ENCODE measurements around the gene DOK1.

DOK1 gene

DNA sequence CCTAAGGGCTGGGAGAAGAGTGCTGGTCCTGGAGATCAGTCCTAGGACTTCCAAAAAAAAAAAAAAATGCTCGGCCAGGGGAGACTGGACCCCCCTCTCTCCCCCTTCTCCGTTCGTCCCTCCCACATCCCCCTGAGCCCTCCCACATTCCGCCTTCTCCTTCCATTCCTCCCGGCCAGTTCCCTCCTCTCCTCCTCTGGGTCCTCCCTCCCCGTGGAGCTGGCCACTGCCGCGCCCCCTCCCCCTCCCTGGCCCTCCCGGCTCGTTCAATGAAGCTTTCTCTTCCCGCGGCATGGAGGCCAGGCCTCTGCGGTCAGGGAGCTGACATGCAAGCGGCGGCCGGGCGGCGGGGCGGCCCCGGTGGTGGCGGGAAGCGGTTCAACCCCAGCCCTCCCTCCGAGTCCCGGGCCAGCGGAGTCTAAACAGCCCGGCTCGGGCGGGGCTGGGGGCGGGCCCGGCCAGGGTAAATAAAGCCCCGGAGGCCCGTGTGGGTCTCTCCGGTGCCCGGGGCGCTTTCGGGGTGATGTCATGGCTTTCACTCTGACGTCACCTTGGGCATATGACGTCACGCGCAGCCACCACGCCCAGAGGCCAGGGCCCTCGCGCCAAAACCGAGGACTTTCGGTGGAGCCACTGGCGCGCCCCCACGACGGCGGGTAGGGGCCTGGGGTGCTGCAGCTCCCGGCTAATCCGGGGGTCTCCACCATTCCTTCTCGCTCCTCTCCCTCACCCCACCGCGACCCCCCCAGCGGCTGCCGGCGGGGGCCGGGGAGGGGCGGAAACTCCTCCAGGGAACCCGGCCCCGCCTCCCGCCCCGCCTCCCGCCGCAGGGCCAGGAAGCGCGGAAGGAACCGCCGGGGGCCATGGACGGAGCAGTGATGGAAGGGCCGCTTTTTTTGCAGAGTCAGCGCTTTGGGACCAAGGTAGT is at the start of gene DOK1, which contains the start of gene LOXL3:
Gene DOK1, plus strand, starts transcription at position 829 of the 928 bp plus-strand sequence. Its CDS starts 35 bp downstream, at position 864.
Gene LOXL3, minus strand, starts transcription at position 51 of the 928 bp plus-strand sequence. CDS start 1,308 bp downstream, outside the sequence.
- DNase-seq (ENCODE audit: low read depth) = no peak

DNA sequence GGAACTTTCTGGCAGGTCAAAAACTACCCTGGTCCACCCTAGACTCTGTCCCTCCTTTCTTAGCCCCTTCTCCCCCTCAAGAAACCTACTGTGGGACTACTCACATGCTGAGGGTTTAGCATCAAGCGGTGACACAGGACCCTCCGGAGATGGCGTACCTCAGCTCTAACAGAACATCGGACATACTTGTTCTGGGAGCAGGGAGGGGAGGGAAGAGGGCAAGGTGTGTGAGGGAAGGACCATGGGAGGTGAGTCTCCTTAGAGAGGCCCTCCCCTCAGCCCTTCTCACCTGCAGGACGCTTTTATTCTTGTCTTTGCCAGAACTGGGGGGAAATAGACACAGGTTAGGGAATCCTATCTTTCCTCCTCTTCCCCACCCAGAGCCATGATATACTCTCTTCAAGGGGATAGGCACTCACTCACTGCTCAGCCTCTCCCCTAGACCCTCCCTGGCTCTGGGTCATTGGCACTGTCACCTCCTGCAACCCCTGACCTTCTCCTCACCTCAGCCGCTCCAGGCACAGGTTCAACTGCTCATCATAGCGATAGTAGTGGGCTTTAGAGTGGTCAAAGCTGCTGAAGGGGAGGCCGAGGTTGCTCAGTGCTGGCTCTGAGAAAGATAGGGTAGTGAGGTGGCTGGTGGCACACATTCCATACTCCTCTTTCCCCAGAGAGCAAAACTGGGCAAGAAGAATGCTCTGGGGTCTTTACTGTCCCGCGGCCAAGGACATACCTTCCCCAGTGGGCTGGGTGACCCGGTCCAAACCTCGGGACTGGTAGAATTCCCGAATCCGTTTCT is 48.9 kb upstream of the DOK1 start:
- DNase-seq (ENCODE audit: low read depth) = no peak

DNA sequence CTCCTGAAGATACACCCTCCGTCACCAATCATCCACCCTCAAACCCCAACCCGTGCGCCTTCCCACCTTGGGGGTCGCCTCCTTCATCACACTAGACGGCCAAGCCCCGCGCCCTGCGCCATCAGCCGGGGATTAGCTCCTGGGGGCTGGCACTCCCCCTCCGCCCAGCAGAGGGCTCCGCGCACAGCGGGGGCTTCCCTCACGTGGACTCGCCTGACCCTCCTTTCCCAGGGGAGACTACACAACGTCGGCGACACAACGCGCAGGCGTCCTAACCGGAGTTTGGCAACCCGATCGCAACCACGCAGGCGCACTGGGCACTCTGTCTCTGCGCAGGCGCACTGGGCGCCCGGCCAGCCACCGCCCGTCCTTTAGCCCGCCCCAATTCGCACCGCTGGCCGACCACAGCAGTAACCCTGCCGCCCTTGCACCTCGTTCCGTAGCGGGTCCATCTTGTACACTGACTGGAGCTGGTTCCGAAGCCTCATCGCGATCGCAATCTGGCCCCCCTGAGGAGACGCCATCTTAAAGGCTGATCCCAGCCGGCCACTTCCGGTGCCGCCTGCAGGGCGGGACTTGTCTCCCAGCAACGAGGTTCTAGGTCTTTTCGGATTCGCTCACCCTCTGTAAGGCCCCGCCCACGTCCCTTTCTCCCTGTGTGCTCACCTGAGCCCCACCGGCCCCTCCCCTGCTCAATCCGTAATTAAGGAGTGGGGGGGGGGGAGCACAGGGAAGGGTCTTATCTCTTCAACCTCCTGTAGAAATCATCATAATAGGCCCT is 47.2 kb upstream of the DOK1 start, which contains the start of gene PCGF1:
Gene PCGF1, minus strand, starts transcription at position 551 of the 781 bp plus-strand sequence. Its CDS starts 27 bp downstream, at position 524.
- peak; percentile 91 for DNase-seq (ENCODE audit: low read depth)

DNA sequence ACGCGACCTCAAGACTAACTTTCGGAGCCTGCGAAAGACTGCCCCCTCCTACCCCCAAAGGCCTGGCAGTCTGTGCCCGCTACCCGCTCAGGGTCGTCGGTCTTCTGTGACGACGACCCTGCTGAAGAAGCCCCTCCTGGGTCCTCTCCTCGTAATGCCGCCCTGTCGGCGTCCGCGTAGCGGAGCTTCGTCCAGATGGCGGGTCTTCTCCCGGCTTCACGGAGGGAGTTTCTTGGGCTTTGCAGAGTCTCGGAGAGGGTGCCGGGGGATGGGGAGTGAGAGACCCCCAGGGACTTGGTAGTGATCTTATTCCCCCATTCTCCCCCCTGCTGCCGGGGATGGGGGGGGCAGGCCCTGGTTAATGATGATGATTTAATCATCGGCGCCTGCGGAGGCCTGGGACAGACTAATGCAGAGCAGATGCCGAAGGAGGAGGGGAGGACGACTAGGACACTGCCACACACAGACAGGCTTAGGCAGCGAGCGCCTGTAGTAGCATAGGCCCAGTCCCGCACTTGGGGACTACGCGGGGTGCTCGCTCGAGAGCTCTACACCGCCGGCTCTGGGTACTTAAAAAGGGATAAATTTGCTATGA is 46.5 kb upstream of the DOK1 start:
- no peak for DNase-seq (ENCODE audit: low read depth)

DNA sequence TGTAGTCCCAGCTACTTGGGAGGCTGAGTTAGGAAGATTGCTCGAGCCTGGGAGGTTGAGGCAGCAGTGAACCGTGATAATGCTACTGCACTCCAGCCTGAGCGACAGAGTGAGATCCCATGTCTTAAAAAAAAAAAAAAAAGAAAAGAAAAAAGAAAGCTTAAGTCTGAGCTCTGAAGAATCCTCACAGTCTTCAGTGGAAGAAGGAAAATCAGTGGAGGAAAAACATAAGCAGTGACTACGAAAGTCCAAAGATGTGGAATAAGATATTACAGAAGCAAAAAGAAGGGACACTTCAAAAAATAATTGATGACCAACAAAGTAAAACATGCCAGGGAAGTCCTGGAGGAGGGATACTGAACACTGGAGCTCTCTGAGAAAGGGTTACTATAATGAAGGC is 44.2 kb upstream of the DOK1 start:
- no peak for DNase-seq (ENCODE audit: low read depth)

DNA sequence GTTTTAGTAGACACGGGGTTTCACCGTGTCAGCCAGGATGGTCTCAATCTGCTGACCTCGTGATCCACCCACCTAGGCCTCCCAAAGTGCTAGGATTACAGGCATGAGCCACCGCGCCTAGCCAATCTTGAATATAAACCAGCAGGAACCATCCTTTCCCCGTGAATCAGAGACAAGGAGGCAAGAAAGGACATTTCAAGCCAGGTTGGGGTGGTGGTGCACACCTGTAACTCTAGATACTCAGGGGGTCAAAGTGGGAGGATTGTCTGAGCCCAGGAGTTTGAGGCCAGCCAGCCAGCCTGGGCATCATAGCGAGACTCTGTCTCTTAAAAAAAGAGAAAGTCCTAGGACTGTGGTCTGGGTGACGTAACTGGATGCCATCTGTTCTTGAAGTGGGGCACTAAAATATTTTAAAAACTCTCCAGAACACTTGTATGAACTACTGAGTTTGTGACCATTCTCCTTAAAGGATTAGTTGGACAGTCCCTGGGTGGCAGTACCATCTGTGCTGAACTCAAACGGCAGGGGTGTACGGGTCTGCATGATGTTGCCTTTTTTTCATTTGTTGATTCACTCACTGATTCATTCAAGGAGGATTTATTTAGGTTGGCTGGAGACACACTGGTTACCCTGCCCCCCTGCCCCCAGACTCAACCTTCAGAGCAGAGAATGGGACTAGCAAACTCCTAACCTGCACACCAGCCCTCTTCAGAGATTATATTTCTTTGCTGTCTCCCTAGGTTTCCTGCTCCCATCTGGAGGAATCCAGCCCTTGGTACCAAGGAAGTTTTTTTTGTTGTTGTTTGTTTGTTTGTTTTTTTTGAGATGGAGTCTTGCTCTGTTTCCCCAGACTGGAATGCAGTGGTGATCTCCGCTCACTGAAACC is 43.2 kb upstream of the DOK1 start:
- DNase-seq (ENCODE audit: low read depth) = no peak

DNA sequence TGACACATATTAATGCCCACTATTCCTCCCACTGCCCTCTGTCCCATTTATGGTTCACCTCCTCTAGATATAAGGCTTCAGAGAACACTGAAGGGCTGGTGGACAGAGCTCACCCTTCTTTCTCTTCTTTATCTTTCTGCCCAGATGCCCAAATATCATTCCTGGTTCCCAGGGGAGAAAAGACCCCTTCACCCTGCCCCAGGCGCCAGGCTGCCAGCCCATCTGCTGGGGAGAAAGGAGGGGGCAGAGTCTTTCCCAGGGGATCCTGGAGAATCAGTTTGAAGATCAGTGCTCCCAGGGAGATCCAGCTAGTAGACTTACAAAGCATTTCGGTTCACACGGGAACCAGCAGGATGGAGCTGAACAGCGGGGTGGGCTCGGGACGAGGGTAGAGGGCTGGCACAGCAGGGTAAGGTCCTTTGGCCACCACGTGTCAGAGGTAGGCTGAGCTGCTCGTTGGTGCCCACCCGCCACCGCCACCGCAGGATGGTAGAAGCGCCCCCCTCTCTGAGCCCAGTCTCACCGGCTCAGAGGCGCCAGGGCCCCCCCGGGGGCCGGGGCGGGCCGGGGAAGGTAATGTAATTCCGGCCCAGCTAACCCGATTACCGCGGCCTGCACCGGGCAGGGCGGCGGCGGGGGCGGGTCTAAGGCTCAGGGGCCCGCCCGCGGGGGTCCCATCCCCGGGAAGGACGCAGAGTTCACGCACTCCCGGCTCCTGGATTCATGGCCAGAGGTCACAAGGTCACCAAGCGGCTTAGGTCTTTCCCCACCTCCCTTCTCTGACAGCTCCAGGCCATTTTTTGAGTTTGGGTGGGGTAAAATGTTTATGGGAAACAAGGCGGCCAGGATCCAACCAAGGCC is 41.5 kb upstream of the DOK1 start:
- DNase-seq (ENCODE audit: low read depth) = no peak

DNA sequence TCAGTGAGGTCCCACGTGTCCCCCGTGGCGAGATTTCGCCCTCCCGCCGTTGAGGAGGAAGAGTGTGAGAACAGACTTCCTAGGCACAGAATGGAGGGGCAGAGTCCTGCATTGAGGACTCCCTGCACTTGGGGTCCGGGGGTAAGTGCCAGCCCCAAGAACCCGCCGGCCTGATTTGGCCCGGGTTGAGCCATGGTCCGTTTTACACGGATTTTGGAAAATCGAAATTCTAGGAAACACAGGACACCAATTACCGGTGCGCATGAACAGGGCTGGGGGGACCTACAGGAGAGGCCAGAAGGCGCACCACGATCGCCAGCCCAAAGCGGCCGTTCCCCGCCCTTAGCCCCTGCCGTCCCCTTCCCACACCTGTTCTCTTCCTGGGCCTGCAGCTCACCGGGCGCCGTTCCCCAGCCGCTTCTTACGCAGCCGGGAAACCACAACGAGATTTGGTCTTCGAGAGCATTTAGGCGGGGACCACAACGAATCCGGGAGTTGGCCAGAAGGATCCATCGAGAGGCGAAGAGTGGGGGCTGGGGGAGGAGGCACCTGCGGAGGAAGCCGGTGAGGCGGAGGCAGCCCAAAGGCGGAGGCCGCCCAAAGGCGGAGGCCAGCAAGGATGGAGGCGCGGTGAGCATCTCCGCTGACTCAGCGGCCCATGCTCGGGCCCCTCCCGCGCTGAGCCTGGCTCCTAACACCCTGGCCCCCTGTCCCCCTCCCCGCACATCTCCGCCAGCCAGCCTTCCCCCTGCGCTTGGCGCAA is 40.7 kb upstream of the DOK1 start:
- DNase-seq (ENCODE audit: low read depth) = no peak

DNA sequence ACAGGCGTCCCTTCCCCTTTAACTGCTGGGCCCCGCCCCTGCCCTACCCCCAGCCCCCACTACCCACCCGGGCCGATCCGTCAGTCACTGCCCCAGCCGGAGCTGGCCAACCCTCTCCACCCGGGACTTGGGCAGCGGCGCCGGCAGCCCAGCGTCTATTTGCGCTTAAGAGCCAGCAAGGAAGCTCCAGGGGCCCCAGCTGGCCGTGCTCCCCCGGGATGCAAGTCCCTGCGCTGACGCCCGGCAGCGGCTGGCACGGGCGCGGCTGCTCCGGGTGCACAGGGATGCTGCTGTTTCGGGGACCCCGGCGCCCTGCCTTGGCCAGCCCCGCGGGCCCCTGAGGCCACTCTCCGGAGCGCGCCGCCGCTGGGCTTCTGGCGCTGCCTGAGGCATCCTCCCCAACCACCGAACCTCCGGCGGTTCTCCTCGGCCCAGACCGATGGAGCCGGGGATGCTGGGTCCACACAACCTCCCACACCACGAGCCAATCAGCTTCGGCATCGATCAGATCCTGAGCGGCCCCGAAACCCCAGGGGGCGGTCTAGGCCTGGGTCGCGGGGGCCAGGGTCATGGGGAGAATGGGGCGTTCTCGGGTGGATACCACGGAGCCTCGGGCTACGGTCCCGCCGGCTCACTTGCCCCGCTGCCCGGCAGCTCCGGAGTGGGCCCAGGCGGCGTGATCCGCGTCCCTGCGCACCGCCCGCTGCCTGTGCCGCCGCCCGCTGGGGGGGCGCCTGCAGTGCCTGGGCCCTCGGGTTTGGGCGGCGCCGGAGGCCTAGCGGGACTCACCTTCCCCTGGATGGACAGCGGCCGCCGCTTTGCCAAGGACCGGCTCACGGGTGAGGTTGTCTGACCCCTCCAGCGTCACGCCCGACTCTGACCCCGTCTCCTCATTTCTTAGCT is 39.9 kb upstream of the DOK1 start, which contains the start of gene TLX2:
Gene TLX2, plus strand, starts transcription at position 83 of the 903 bp plus-strand sequence. Its CDS starts 357 bp downstream, at position 440.
- DNase-seq (ENCODE audit: low read depth) = no peak

DNA sequence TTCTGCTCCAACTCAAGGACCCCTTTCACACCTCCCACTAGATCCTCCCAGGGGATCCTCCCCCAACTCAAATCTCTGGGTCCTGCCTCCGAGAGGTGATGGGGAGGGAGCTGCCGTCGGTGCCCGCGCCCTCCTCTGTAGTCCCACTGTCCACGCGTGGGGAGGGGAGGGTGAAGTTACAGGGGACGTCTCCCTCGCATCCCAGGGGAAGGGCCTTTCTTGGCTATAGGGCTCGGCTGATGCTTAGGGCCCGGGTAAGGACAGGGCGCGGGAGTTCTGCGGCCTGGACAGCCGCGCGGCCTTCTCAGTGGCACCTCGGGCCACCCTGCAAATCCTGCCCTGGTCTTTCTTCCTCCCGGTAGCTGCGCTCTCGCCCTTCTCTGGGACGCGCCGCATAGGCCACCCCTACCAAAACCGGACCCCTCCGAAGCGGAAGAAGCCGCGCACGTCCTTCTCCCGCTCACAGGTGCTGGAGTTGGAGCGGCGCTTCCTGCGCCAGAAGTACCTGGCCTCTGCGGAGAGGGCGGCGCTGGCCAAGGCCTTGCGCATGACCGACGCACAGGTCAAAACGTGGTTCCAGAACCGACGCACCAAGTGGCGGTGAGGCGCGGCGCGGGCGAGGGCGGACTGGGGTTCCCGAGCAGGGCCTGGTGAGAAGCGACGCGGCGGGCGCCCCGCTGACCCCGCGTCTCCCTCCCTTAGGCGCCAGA is 39.1 kb upstream of the DOK1 start:
- no peak for DNase-seq (ENCODE audit: low read depth)

DNA sequence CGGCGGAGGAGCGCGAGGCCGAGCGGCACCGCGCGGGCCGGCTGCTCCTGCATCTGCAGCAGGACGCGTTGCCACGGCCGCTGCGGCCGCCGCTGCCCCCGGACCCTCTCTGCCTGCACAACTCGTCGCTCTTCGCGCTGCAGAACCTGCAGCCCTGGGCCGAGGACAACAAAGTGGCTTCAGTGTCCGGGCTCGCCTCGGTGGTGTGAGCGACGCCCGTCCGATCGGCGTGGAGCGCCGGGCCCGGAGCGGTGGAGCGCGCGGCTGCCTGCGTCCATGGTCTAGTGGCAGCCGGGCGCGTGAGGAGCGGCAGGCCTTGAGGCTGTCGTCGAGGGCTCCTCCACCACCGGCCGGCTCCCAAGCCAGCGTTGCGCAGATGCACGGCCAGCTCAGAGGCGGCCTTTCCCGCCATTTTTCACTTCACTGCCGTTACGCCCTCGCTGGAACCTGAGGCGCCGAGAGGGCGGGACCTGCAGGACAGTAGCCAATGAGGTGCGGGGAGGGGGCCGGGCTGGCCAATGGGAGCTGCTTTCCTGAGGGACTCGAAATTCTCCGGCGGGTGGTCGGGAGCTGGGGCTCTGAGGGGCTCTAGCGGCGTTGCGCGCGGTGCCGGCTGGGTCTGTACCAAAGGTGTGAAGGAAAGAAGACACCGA is 38.4 kb upstream of the DOK1 start:
- no peak for DNase-seq (ENCODE audit: low read depth)

DNA sequence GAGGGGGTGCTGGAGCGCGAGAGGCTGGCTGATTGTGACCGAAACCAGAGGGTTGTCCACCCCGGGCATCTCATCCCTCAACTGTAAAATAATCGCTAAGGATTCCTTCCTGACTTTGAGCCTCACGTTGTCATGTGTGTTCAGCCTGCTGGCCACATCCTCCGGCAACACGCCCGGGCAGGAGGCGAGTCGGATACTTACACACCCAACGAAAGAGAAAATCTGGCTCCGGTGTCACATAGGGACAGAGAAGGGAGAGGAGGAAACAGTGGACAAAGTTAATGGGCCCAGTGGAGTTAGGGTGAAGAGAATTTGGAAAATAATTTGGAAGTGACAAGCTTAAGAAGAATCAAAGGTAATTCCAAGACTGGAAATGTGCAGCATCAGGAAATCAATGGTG is 37.9 kb upstream of the DOK1 start:
- no peak for DNase-seq (ENCODE audit: low read depth)

DNA sequence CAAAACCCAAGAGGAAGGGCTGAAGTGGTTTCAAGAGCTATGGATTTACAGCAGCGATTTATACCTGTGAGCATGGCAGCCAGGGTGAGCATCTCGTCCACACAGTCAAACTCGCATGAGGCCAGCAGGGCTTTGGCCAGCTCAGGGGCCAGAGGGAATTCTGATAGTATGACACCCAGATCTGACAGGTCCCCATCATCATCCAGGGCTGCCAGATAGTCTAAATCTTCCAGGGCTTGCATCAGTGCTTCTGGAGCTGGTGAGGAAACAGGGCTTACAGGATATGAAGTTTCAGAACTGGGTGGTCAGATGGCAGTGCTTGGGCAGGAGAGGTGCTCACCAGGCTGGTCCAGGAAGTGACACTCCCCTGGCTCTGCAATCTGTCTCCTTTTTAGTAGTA is 32.0 kb upstream of the DOK1 start:
- DNase-seq (ENCODE audit: low read depth) = no peak

DNA sequence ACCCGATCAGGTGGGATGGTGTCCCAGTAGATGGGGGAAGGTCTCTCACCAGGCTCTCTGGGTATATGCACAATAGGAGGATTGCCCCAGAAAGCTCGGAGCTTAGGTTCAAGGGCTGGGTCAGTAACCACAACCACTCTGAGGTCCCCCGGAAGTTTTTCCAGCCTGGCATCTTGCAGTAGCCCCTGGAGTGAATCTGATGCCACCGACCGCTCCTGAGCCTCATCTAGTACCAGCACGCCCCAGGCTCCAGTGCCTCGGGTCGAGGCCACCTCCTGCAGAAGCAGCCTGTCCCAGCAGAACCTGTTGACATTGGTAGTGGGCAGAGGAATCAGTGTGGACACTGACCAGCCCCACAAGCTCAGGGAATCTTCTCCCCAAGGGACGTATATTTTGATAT is 30.5 kb upstream of the DOK1 start:
- DNase-seq (ENCODE audit: low read depth) = no peak

DNA sequence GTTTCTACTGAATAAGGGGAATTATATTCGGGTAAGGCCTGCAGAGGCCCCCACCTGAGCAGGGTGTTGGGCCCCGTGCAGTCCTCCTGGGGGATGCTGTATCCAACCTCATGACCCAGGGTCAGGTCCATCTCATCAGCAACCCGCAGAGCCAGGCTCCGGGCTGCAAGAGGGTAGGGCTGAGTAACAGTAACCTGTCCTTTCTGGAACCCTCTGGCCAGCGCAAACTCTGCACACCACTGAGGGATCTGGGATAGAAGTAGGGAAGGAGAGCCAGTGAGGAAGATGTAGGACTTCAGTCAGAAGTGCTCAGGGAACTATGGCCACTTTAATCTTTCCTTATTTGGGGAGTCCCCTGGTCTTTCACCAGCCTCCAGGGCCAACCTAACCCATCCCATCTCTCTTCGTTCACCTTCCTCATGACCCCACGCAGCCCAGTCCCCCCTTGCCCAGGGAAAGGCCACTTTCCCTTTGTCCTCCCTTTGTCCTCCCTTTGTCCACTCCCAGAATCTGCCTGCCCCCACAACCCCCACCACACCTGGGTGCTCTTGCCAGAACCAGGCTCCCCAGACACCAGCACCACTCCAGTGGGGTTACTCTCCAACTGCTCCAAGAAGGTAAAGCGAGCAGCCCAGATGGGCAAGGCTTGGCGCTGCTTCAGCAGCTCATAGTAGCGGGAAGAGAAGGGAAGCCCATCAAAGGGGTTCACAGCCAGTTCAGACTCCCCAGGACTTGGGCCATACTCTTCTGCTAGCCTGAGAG is 29.4 kb upstream of the DOK1 start:
- no peak for DNase-seq (ENCODE audit: low read depth)
